DOHH2 (cell line): ENCODE results near the gene MACROD2.

Source experiments
- EZH2phosphoT487 ChIP-seq: fragments of 200-600 bp; sonication (generic); IDR thresholded peaks from 2 replicates; pipeline ENCODE4 v1.6.1; 2017; ENCODE audit warnings: borderline replicate concordance, mild to moderate bottlenecking, antibody characterized with exemption, low read length, moderate library complexity, mixed read lengths
- TF ChIP-seq, protein P1 (sequence below): fragments of 200-600 bp; sonication (generic); IDR thresholded peaks from one replicate; pipeline ENCODE4 v1.5.1; 2014; ENCODE audit warnings: antibody characterized with exemption, mild to moderate bottlenecking, low read depth, low read length; ENCODE audit not compliant: poor library complexity, severe bottlenecking

DNA sequence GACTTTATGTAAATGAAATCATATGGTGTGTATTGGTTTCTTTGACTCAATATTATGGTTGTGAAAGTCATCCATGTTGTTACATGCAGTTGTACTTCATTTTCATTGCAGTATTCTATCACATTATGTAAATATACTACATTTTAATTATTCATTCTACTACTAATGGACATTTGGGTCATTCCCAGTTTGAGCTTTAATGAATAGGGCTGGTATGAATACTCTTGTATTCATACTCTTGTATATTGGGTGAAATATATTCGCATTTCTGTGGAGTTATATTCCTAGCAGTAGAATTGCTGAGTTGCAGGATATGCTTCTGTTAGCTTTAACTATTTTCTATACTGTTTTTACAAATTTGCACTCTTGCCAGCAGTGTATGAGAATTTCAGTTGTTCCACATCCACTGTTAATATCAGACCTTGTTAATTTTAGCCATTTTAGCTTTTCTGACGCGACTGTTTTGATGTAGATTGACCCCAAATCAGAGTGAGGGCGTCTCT is 1633.6 kb downstream of the MACROD2 start:
- TF ChIP-seq, protein P1, sequence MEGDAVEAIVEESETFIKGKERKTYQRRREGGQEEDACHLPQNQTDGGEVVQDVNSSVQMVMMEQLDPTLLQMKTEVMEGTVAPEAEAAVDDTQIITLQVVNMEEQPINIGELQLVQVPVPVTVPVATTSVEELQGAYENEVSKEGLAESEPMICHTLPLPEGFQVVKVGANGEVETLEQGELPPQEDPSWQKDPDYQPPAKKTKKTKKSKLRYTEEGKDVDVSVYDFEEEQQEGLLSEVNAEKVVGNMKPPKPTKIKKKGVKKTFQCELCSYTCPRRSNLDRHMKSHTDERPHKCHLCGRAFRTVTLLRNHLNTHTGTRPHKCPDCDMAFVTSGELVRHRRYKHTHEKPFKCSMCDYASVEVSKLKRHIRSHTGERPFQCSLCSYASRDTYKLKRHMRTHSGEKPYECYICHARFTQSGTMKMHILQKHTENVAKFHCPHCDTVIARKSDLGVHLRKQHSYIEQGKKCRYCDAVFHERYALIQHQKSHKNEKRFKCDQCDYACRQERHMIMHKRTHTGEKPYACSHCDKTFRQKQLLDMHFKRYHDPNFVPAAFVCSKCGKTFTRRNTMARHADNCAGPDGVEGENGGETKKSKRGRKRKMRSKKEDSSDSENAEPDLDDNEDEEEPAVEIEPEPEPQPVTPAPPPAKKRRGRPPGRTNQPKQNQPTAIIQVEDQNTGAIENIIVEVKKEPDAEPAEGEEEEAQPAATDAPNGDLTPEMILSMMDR: no peak
- TF ChIP-seq EZH2phosphoT487: no peak
